CD8-positive, alpha-beta memory T cell (primary cell): Measurements from ENCODE around the gene ENHO. TPM values are rescaled to one million over a fixed set of nuclear protein-coding genes. Genes with fewer than 3 reads are reported as not detected.

Experiments
- CTCF ChIA-PET: fragments of 350-600 bp; sonication (Branson Sonifier 250); formaldehyde crosslinking; loops from one replicate; lab custom pipeline; 2021; ENCODE audit warnings: antibody characterized with exemption; lab: Charles Lee
- POLR2A ChIA-PET: fragments of 350-600 bp; sonication (Branson Sonifier 250); formaldehyde crosslinking; loops from one replicate; lab custom pipeline; 2021; ENCODE audit warnings: antibody characterized with exemption; lab: Charles Lee
- DNase-seq, 5 donors: peaks; one replicate each; pipeline versions ENCODE4 v3.0.0 to v3.0.0-alpha.2; 2020 to 2022; ENCODE audit warnings: mixed read lengths in 1 of 5
- H3K27ac ChIP-seq: one replicate; pipeline ENCODE4 v1.7.0; 2013; ENCODE audit warnings: low read depth, mild to moderate bottlenecking, low read length, moderate library complexity
- H3K27me3 ChIP-seq: 2 replicates; pipeline ENCODE4 v1.7.0; 2013; ENCODE audit warnings: low read length, mild to moderate bottlenecking; ENCODE audit not compliant: insufficient read depth, poor library complexity, severe bottlenecking
- H3K36me3 ChIP-seq: 2 replicates; pipeline ENCODE4 v1.7.0; 2013; ENCODE audit warnings: mild to moderate bottlenecking, low read length, moderate library complexity; ENCODE audit not compliant: insufficient read depth
- H3K4me1 ChIP-seq: 2 replicates; pipeline ENCODE4 v1.7.0; 2013; ENCODE audit warnings: mild to moderate bottlenecking, low read length, moderate library complexity; ENCODE audit not compliant: insufficient read depth
- H3K4me3 ChIP-seq: 2 replicates; pipeline ENCODE4 v1.7.0; 2013; ENCODE audit warnings: mild to moderate bottlenecking, low read length
- H3K9me3 ChIP-seq: 2 replicates; pipeline ENCODE4 v1.7.0; 2013; ENCODE audit warnings: mild to moderate bottlenecking, low read length
- H3K27ac Mint-ChIP-seq, 8 donors: one replicate each; pipeline ENCODE4 v1.8.0; 2020 to 2021; ENCODE audit warnings: mixed read lengths in 8 of 8, mild to moderate bottlenecking in 6 of 8, inconsistent platforms in 3 of 8, moderate library complexity in 3 of 8
- H3K27me3 Mint-ChIP-seq, 2 donors: one replicate each; pipeline ENCODE4 v1.8.0; 2020 to 2021; ENCODE audit warnings: mixed read lengths in 2 of 2, mild to moderate bottlenecking in 1 of 2, moderate library complexity in 1 of 2
- H3K36me3 Mint-ChIP-seq, 3 donors: one replicate each; pipeline ENCODE4 v1.8.0; 2020 to 2021; ENCODE audit warnings: mixed read lengths in 3 of 3, inconsistent platforms in 1 of 3, mild to moderate bottlenecking in 1 of 3
- H3K4me1 Mint-ChIP-seq, 3 donors: one replicate each; pipeline ENCODE4 v1.8.0; 2020 to 2021; ENCODE audit warnings: mixed read lengths in 3 of 3, inconsistent platforms in 1 of 3, mild to moderate bottlenecking in 1 of 3
- H3K4me3 Mint-ChIP-seq, 7 donors: one replicate each; pipeline ENCODE4 v1.8.0; 2020 to 2021; ENCODE audit warnings: mixed read lengths in 7 of 7, mild to moderate bottlenecking in 6 of 7, moderate library complexity in 4 of 7, inconsistent platforms in 2 of 7
- H3K9me3 Mint-ChIP-seq, 5 donors: one replicate each; pipeline ENCODE4 v1.8.0; 2020 to 2022; ENCODE audit warnings: mixed read lengths in 5 of 5, mild to moderate bottlenecking in 3 of 5, moderate library complexity in 2 of 5, inconsistent platforms in 1 of 5
- polyA plus RNA-seq: library from polyadenylated mRNA; unstranded; fragments of 300-500 nt; fragmentation: Illumina TruSeq; gene quantifications from one replicate; pipeline ENCODE4 v1.2.3, GENCODE V29; 2021
- total RNA-seq, 2 experiments: library from RNA; stranded (reverse); gene quantifications; one replicate each; pipeline ENCODE4 v1.2.3, GENCODE V29; 2021

The ENHO gene
- total RNA-seq (under 1 TPM; 0.35 to 0.39 TPM), polyA plus RNA-seq (not detected)

DNA sequence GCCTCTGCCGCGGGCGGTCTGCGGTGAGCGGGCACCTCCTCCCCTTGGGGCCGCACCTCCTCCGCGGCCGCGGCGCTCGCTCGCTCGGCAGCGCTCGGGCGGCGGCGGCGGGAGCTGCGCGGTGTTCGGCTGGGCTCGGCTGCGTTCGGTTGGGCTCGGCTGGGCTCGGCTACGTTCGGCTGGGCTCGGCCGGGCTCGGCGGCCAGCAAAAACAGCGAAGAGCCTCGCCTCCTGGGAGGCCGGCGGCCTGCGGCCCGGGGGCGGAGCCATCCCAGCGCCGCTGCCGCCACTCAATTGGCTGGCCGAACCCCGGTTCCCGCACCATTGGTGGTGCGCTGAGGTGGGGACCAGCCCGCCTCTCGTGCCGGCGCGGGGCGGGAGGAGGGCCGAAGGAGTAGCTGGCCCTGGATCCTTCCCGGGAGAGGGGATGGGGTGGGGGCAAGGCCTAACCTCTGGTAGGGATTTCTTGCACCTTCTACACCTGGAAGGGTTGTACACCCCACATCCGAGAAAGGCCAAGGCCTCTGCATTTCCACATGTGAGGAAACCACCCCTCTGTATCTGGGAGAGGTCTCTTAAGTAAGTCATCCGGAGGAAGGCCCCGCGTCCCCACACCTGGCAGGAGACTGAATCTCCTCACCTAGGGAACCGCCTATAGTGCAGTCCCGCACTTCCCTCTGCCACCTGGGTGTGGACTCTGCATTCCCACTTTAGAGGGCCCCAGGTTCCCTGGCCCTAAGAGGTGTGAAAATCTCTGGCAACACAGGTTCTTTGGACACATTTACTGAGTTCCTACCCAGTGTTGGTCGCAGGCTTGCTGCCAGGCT lies at the start of gene ENHO:
ENHO (minus strand) TSS at position 20 of the 827 bp plus-strand sequence. CDS start 1,295 bp downstream, outside the sequence.
- H3K4me1 ChIP-seq, result peaks cover 8% of the 10 kb centered on the region
- H3K4me3 Mint-ChIP-seq, result peak within 1 kb of the TSS; percentile 72 to 89 (median 80)
- DNase-seq, result peak; percentile 84 to 92 (median 89)
- H3K4me3 ChIP-seq, result peak within 1 kb of the TSS; percentile 56
- H3K4me1 Mint-ChIP-seq, result peaks cover 4 to 14% (median 13%) of the 10 kb centered on the region in 3 donors
- no peaks in the 10 kb centered on the region for H3K27me3 ChIP-seq
- H3K9me3 ChIP-seq, result no peaks in the 10 kb centered on the region
- no peaks in the 10 kb centered on the region for H3K9me3 Mint-ChIP-seq
- no peaks in the 10 kb centered on the region for H3K36me3 ChIP-seq
- peaks cover 5 to 9% of the 10 kb centered on the region in 2 donors for H3K27me3 Mint-ChIP-seq
- ChIA-PET POLR2A (no interaction called here), CTCF (interaction anchor here (1.3 to 1.6 kb wide), 3 partner anchors 21 to 80 kb away, joined by 4 to 5 read pairs (median 4); no protein-coding TSS in a partner anchor)
- H3K27ac ChIP-seq, result no peak within 1 kb of the TSS
- H3K36me3 Mint-ChIP-seq, result no peaks in the 10 kb centered on the region
- peak within 1 kb of the TSS in 6 of 8 donors; percentile 4 to 90 (median 76) for H3K27ac Mint-ChIP-seq

DNA sequence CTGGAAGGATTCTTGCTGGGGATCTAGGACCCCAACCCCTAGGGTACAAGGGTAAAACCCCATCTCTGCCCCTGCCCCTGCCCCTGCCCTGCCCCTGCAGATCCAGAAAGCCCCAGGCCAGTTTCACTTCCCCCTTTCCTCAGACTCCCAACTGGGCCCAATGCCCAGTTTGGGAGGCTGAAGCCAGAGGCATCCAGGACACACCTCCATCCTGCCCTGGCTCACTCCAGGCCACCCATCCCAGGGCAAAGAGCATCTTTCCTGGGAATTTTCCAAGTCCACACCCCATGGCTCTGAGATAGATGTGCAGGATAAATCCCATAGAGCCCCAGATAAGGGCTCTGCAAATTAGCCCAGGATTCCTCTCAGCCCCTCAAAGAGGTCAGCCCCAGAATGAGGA lies 49.3 kb upstream of the ENHO start:
- Mint-ChIP-seq H3K9me3 (no peaks in the 10 kb centered on the region), H3K4me3 (no peak overlapping the region), H3K27ac (no peak overlapping the region), H3K27me3 (peaks cover 22 to 58% of the 10 kb centered on the region in 2 donors), H3K4me1 (peaks cover 0 to 4% (median 0%) of the 10 kb centered on the region in 3 donors), H3K36me3 (no peaks in the 10 kb centered on the region)
- Histone ChIP-seq H3K9me3 (no peaks in the 10 kb centered on the region), H3K4me3 (no peak overlapping the region), H3K27me3 (peaks cover 2% of the 10 kb centered on the region), H3K36me3 (no peaks in the 10 kb centered on the region), H3K4me1 (no peaks in the 10 kb centered on the region), H3K27ac (no peak overlapping the region)
- POLR2A ChIA-PET, result no interaction called here
- CTCF ChIA-PET, result no interaction called here
- no peak for DNase-seq

DNA sequence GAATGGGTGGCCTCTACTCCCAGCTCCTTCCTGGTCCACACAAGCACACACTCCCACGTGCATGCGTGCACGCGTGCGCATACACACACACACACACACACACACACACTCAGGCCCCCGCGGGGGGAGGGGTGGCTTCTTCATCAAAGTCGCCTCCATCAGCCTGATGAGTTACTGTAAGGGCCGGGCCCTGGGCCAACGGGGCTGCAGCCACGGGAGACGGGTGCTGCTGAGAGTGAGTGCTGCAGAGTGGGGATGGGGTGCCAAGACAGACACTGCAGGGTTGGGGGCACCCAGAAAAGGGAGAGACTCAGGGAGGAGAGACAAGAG lies 48.7 kb upstream of the ENHO start:
- POLR2A ChIA-PET, result no interaction called here
- H3K27me3 ChIP-seq, result peaks cover 2% of the 10 kb centered on the region
- DNase-seq, result no peak
- Mint-ChIP-seq H3K4me1 (peaks cover 0 to 2% (median 0%) of the 10 kb centered on the region in 3 donors), H3K9me3 (no peaks in the 10 kb centered on the region), H3K4me3 (no peak overlapping the region), H3K27ac (no peak overlapping the region), H3K27me3 (peaks cover 23 to 61% of the 10 kb centered on the region in 2 donors), H3K36me3 (no peaks in the 10 kb centered on the region)
- CTCF ChIA-PET, result no interaction called here
- no peaks in the 10 kb centered on the region for H3K4me1 ChIP-seq
- H3K27ac ChIP-seq, result no peak overlapping the region
- no peak overlapping the region for H3K4me3 ChIP-seq
- no peaks in the 10 kb centered on the region for H3K36me3 ChIP-seq
- no peaks in the 10 kb centered on the region for H3K9me3 ChIP-seq

GRCh38 chr9:34570809-34571480 lies 48.2 kb upstream of the ENHO start:
- Histone ChIP-seq H3K4me1 (no peaks in the 10 kb centered on the region), H3K4me3 (no peak overlapping the region), H3K36me3 (no peaks in the 10 kb centered on the region), H3K27me3 (peaks cover 2% of the 10 kb centered on the region), H3K27ac (no peak overlapping the region), H3K9me3 (no peaks in the 10 kb centered on the region)
- POLR2A ChIA-PET, result no interaction called here
- DNase-seq, result no peak
- Mint-ChIP-seq H3K4me3 (no peak overlapping the region), H3K4me1 (no peaks in the 10 kb centered on the region), H3K9me3 (no peaks in the 10 kb centered on the region), H3K27me3 (peaks cover 20 to 57% of the 10 kb centered on the region in 2 donors), H3K27ac (peak overlapping the region in 1 of 8 donors; percentile 62), H3K36me3 (no peaks in the 10 kb centered on the region)
- CTCF ChIA-PET, result no interaction called here

- no peaks in the 10 kb centered on the region for H3K4me1 ChIP-seq
- no peak for DNase-seq
- Mint-ChIP-seq H3K36me3 (no peaks in the 10 kb centered on the region), H3K27me3 (peaks cover 19 to 57% of the 10 kb centered on the region in 2 donors), H3K9me3 (no peaks in the 10 kb centered on the region), H3K4me1 (no peaks in the 10 kb centered on the region), H3K27ac (no peak overlapping the region), H3K4me3 (no peak overlapping the region)
- POLR2A ChIA-PET, result no interaction called here
- CTCF ChIA-PET, result no interaction called here
- no peak overlapping the region for H3K4me3 ChIP-seq
- no peaks in the 10 kb centered on the region for H3K9me3 ChIP-seq
- no peaks in the 10 kb centered on the region for H3K36me3 ChIP-seq
- H3K27me3 ChIP-seq, result peaks cover 2% of the 10 kb centered on the region
- no peak overlapping the region for H3K27ac ChIP-seq
These were observed 47.6 kb upstream of the ENHO start for GRCh38 chr9:34570376-34570775.

GRCh38 chr9:34568774-34569173 lies 46.0 kb upstream of the ENHO start:
- Histone ChIP-seq H3K4me3 (no peak overlapping the region), H3K36me3 (no peaks in the 10 kb centered on the region), H3K27me3 (peaks cover 2% of the 10 kb centered on the region), H3K9me3 (no peaks in the 10 kb centered on the region), H3K4me1 (no peaks in the 10 kb centered on the region), H3K27ac (no peak overlapping the region)
- no peak for DNase-seq
- H3K9me3 Mint-ChIP-seq, result peaks cover 0 to 2% (median 0%) of the 10 kb centered on the region in 5 donors
- peaks cover 13 to 59% of the 10 kb centered on the region in 2 donors for H3K27me3 Mint-ChIP-seq
- no peaks in the 10 kb centered on the region for H3K4me1 Mint-ChIP-seq
- CTCF ChIA-PET, result no interaction called here
- no peak overlapping the region for H3K27ac Mint-ChIP-seq
- H3K4me3 Mint-ChIP-seq, result no peak overlapping the region
- H3K36me3 Mint-ChIP-seq, result no peaks in the 10 kb centered on the region
- POLR2A ChIA-PET, result no interaction called here

GRCh38 chr9:34568133-34568532 lies 45.3 kb upstream of the ENHO start:
- Mint-ChIP-seq H3K27me3 (peaks cover 15 to 56% of the 10 kb centered on the region in 2 donors), H3K4me3 (no peak overlapping the region), H3K9me3 (peaks cover 0 to 2% (median 0%) of the 10 kb centered on the region in 5 donors), H3K27ac (peak overlapping the region in 1 of 8 donors; percentile 85), H3K4me1 (no peaks in the 10 kb centered on the region), H3K36me3 (peaks cover 0 to 2% (median 0%) of the 10 kb centered on the region in 3 donors)
- POLR2A ChIA-PET, result no interaction called here
- H3K9me3 ChIP-seq, result no peaks in the 10 kb centered on the region
- no peak overlapping the region for H3K4me3 ChIP-seq
- CTCF ChIA-PET, result no interaction called here
- no peaks in the 10 kb centered on the region for H3K36me3 ChIP-seq
- no peak for DNase-seq
- peaks cover 2% of the 10 kb centered on the region for H3K27me3 ChIP-seq
- no peak overlapping the region for H3K27ac ChIP-seq
- H3K4me1 ChIP-seq, result no peaks in the 10 kb centered on the region

DNA sequence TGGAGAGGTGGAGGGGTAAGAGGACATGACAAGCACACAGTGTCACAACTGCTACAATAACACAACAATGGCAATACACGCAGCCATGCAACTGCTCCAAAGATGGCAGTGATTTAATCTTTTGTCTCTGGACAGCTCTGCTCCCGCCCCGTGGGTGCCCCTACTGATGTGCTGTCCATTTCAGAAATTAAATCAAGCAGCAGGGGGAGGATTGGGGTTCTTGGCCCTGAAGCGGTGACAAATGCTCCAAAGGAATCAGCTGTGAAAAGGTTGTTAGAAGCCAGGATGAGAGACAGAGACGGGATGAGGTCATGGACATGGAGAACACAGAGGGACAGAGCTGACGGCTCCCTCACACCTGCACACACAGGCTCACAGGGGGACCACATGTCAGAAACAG lies 44.2 kb upstream of the ENHO start:
- Mint-ChIP-seq H3K4me1 (no peaks in the 10 kb centered on the region), H3K27me3 (peaks cover 13 to 50% of the 10 kb centered on the region in 2 donors), H3K9me3 (peaks cover 0 to 5% (median 2%) of the 10 kb centered on the region in 5 donors), H3K27ac (no peak overlapping the region), H3K36me3 (peaks cover 0 to 2% (median 0%) of the 10 kb centered on the region in 3 donors), H3K4me3 (no peak overlapping the region)
- H3K36me3 ChIP-seq, result no peaks in the 10 kb centered on the region
- ChIA-PET POLR2A (no interaction called here), CTCF (no interaction called here)
- H3K9me3 ChIP-seq, result peaks cover 4% of the 10 kb centered on the region
- no peak overlapping the region for H3K27ac ChIP-seq
- no peak for DNase-seq
- no peak overlapping the region for H3K4me3 ChIP-seq
- H3K27me3 ChIP-seq, result no peaks in the 10 kb centered on the region
- H3K4me1 ChIP-seq, result no peaks in the 10 kb centered on the region
